Adrenal gland (tissue), 12 donors: Measurements from ENCODE around the gene RASGRP4. TPM values are rescaled to one million over a fixed set of nuclear protein-coding genes. Genes with fewer than 3 reads are reported as not detected.
"Not testable (repeated sequence)": the region's sequence is repeated elsewhere in the genome, so short reads cannot be mapped to it uniquely, and the experiment has no call there.

Source experiments
- DNase-seq, 7 donors: peaks; one replicate each; pipeline ENCODE4 v3.0.0-alpha.2; 2019 to 2020
- H3K27ac ChIP-seq, 5 donors: fragments of 200-600 bp; sonication (generic) in 4 of 5; 1 replicate in 3 of 5; 2 replicates in 2 of 5; pipeline versions ENCODE4 v1.5.1 to v1.8.0; 2016 to 2020; ENCODE audit warnings: mild to moderate bottlenecking in 1 of 5
- H3K27me3 ChIP-seq: fragments of 200-600 bp; 2 replicates; pipeline ENCODE4 v1.8.0; 2021
- H3K36me3 ChIP-seq, 2 donors: fragments of 200-600 bp; replicated peaks in 1 of 2; 1 replicate in 1 of 2; 2 replicates in 1 of 2; pipeline versions ENCODE4 v1.5.1 to v1.8.0; 2018 to 2022
- H3K4me1 ChIP-seq, 2 donors: fragments of 200-600 bp; replicated peaks in 1 of 2; 1 replicate in 1 of 2; 2 replicates in 1 of 2; pipeline versions ENCODE4 v1.5.1 to v1.8.0; 2018 to 2021
- H3K4me3 ChIP-seq, 4 donors: fragments of 200-600 bp; sonication (generic) in 3 of 4; one replicate each; pipeline ENCODE4 v1.5.1; 2016 to 2018
- H3K9me3 ChIP-seq, 3 donors: fragments of 200-600 bp; sonication (generic) in 1 of 3; replicated peaks in 1 of 3; 1 replicate in 2 of 3; 2 replicates in 1 of 3; pipeline versions ENCODE4 v1.5.1 to v1.8.0; 2016 to 2021
- CTCF ChIP-seq, 6 experiments: fragments of 450-650 bp in 4 of 6; fragments of 200-600 bp in 2 of 6; sonication (generic) in 1 of 6; IDR thresholded peaks; 1 replicate in 5 of 6; 2 replicates in 1 of 6; pipeline versions ENCODE4 v1.5.1 to v1.8.0; 2016 to 2021; ENCODE audit warnings: antibody characterized with exemption in 6 of 6, mild to moderate bottlenecking in 2 of 6, moderate library complexity in 1 of 6
- POLR2A ChIP-seq, 2 donors: fragments of 450-650 bp; IDR thresholded peaks; one replicate each; pipeline ENCODE4 v1.6.1; 2017; ENCODE audit warnings: antibody characterized with exemption in 2 of 2, mild to moderate bottlenecking in 2 of 2, moderate library complexity in 1 of 2
- WGBS, 4 donors: extraction: QIAGEN DNeasy Blood & Tissue Kit in 2 of 4; methylation state at CpG; one replicate each; pipeline versions ENCODE4 v1.1.5 to v1.1.7; 2013 to 2017; 5-methylcytosine and 5-hydroxymethylcytosine counted together
- intact Hi-C, 2 donors: fragments of 100-400 bp; cut with DNase I; formaldehyde crosslinking; loops; one replicate each; pipeline versions ENCODE4 v1.14.1 to v1.15.0; 2022 to 2023
- polyA plus RNA-seq, 3 donors: library from polyadenylated mRNA; stranded (reverse); fragments of 200-250 nt in 2 of 3; fragments of 350-450 nt in 1 of 3; fragmentation: Illumina TruSeq in 1 of 3; extraction: RNeasy Lipid Tissue Mini Kit (QIAGEN cat#74804) in 1 of 3; gene quantifications; one replicate each; pipeline ENCODE4 v1.2.3, GENCODE V29; 2013 to 2014
- total RNA-seq, 9 donors: library from RNA; depleted of rRNA in 4 of 9; stranded (reverse); fragments of >200 nt in 4 of 9; fragments of 120-200 nt in 1 of 9; fragmentation: NEBNext Ultra II Directional in 1 of 9; extraction: Animal tissue kit (Norgen Biotek cat#: 25700) in 1 of 9; gene quantifications; one replicate each; pipeline versions ENCODE4 v1.1.0 to v1.2.4, GENCODE V29; 2013 to 2023
- donor health status: healthy with polysubstance abuse.
- donor health status: Bipolar disorder and iron deficiency.
- donor health status: DM: yes; HTN: yes; CAD: no.
- donor health status: DM: no; HTN: no; CAD: no.
- donor health status: DM: no; HTN: no; CAD: no.
- donor health status: DM: yes; HTN: yes; CAD: no.

The RASGRP4 gene
- total and polyA plus RNA-seq, 12 donors = 0.22 to 10.0 (median 4.2) TPM

- no peak for DNase-seq
- no peak for TF ChIP-seq POLR2A (IDR thresholded peaks at IDR 0.05)
- no peak for TF ChIP-seq CTCF (IDR thresholded peaks at IDR 0.05)
- Histone ChIP-seq H3K36me3 (peaks cover 0 to 7% of the 10 kb centered on the region in 2 donors), H3K27ac (no peak overlapping the region), H3K4me1 (no peaks in the 10 kb centered on the region), H3K9me3 (no peaks in the 10 kb centered on the region), H3K4me3 (no peak overlapping the region), H3K27me3 (no peaks in the 10 kb centered on the region)
- intact Hi-C loops = no loop called here
- WGBS, 4 donors = 79 to 83% (median 80%) methylated on average over 13 of the region's 13 CpGs
Measured at GRCh38 chr19:38411041-38411712, 14.8 kb downstream of the RASGRP4 start.

GRCh38 chr19:38410407-38410806 lies 15.6 kb downstream of the RASGRP4 start:
- H3K27me3 ChIP-seq, H3K36me3 ChIP-seq, H3K4me3 ChIP-seq, H3K27ac ChIP-seq, H3K4me1 ChIP-seq, DNase-seq, intact Hi-C loops, H3K9me3 ChIP-seq: not testable (repeated sequence)
- WGBS, 4 donors = 74 to 81% (median 78%) methylated on average over 6 of the region's 6 CpGs

- WGBS, 4 donors = 46 to 57% (median 55%) methylated on average over 7 of the region's 7 CpGs
- no peak overlapping the region for H3K4me3 ChIP-seq
- intact Hi-C loops = loop anchor here in 1 of 2 donors (10.0 kb wide), 1 partner anchor 225 kb away; no protein-coding TSS in a partner anchor
- H3K4me1 ChIP-seq = no peaks in the 10 kb centered on the region
- peaks cover 0 to 17% of the 10 kb centered on the region in 2 donors for H3K36me3 ChIP-seq
- DNase-seq = peak in 2 of 7 donors; percentile 36 to 48
- H3K27me3 ChIP-seq = no peaks in the 10 kb centered on the region
- no peak for TF ChIP-seq CTCF (IDR thresholded peaks at IDR 0.05)
- no peak for TF ChIP-seq POLR2A (IDR thresholded peaks at IDR 0.05)
- H3K9me3 ChIP-seq = no peaks in the 10 kb centered on the region
- H3K27ac ChIP-seq = no peak overlapping the region
Measured at GRCh38 chr19:38409631-38410133, 16.3 kb downstream of the RASGRP4 start.

- intact Hi-C loops = loop anchor here in 1 of 2 donors (10.0 kb wide), 1 partner anchor 230 kb away; no protein-coding TSS in a partner anchor
- no peaks in the 10 kb centered on the region for H3K27me3 ChIP-seq
Measured at GRCh38 chr19:38405276-38405675, 20.7 kb downstream of the RASGRP4 start.

More at GRCh38 chr19:38405276-38405675, 20.7 kb downstream of the RASGRP4 start:
- WGBS, 4 donors = 91 to 95% (median 94%) methylated on average over 8 of the region's 8 CpGs; no CpG with 5 or more reads in 1 of the 4 donors
- H3K36me3 ChIP-seq = peaks cover 0 to 17% of the 10 kb centered on the region in 2 donors
- no peak for TF ChIP-seq CTCF (IDR thresholded peaks at IDR 0.05)
- TF ChIP-seq POLR2A (IDR thresholded peaks at IDR 0.05) = no peak
- H3K27ac ChIP-seq = no peak overlapping the region
- peaks cover 0 to 7% of the 10 kb centered on the region in 2 donors for H3K4me1 ChIP-seq
- no peak for DNase-seq
- no peaks in the 10 kb centered on the region for H3K9me3 ChIP-seq
- H3K4me3 ChIP-seq = no peak overlapping the region
